HCT116 (cell line): ENCODE results near the gene DHCR24.

Experiments used
- EGR1 ChIP-seq: IDR thresholded peaks from 2 replicates; pipeline ENCODE4 v1.6.1; 2012; ENCODE audit warnings: low read depth
- EZH2 ChIP-seq: fragments of 200-600 bp; sonication (generic); IDR thresholded peaks from 2 replicates; pipeline ENCODE4 v1.6.1; 2017; ENCODE audit warnings: antibody characterized with exemption, mixed run types
- JUND ChIP-seq: IDR thresholded peaks from 2 replicates; pipeline ENCODE4 v1.6.1; 2012
- POLR2A ChIP-seq: IDR thresholded peaks from 2 replicates; pipeline ENCODE4 v1.7.0; 2011; ENCODE audit warnings: borderline replicate concordance; ENCODE audit not compliant: insufficient read depth, insufficient read length; ENCODE audit errors: extremely low read depth
- POLR2AphosphoS5 ChIP-seq: IDR thresholded peaks from 2 replicates; pipeline ENCODE4 v1.6.1; 2011; ENCODE audit warnings: mild to moderate bottlenecking, low read depth, low read length, moderate library complexity
- RAD21 ChIP-seq: IDR thresholded peaks from 2 replicates; pipeline ENCODE4 v1.6.1; 2012; ENCODE audit warnings: low read depth, mild to moderate bottlenecking
- SRF ChIP-seq: IDR thresholded peaks from 2 replicates; pipeline ENCODE4 v1.6.1; 2012; ENCODE audit warnings: low read depth
- YY1 ChIP-seq: IDR thresholded peaks from 2 replicates; pipeline ENCODE4 v1.6.1; 2011; ENCODE audit warnings: low read length, low read depth, moderate library complexity, mild to moderate bottlenecking; ENCODE audit not compliant: insufficient replicate concordance; ENCODE audit errors: extremely low read depth
- ZFX ChIP-seq: fragments of 450-650 bp; IDR thresholded peaks from 2 replicates; pipeline ENCODE4 v1.6.1; 2017
- TF ChIP-seq, protein P1 (sequence below): IDR thresholded peaks from 2 replicates; pipeline ENCODE4 v1.6.1; 2012
- TF ChIP-seq, protein P2 (sequence below), 3 experiments: fragments of 200-600 bp in 1 of 3; sonication (generic) in 1 of 3; IDR thresholded peaks in 2 of 3; conservative IDR thresholded peaks in 1 of 3; 2 replicates each; pipeline ENCODE4 v1.5.1; 2012 to 2017; ENCODE audit warnings: low read depth in 2 of 3, low read length in 2 of 3, antibody characterized with exemption in 1 of 3, borderline replicate concordance in 1 of 3, control low read depth in 1 of 3, mild to moderate bottlenecking in 1 of 3, mixed read lengths in 1 of 3, mixed run types in 1 of 3, moderate library complexity in 1 of 3; ENCODE audit not compliant: insufficient read depth in 1 of 3
- TF ChIP-seq, protein P3 (sequence below): IDR thresholded peaks from 2 replicates; pipeline ENCODE4 v1.6.1; 2011; ENCODE audit warnings: mild to moderate bottlenecking, low read length, moderate library complexity; ENCODE audit not compliant: insufficient replicate concordance; ENCODE audit errors: extremely low read depth
- TF ChIP-seq, protein P4 (sequence below): IDR thresholded peaks from 2 replicates; pipeline ENCODE4 v1.6.1; 2012

DNA sequence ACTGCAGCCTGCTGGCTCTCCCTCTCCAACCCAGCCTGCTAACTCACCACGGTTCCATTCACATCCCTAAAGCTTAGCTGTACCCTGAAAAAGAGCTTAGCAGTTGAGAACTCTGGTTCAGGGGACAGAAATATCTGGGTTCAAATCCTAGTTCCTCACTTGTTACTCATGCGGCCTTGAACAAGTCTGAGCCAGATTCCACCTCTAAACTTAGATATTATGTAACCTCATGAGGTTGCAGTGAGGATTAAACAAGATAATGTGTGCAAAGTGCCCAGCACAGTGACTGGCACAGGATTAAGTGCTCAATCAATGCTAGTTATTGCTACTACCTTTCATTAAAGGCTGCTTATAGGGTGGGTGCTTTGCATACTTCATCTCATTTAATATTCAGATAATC, 41.3 kb upstream of the DHCR24 start:
- TF ChIP-seq, protein P1, sequence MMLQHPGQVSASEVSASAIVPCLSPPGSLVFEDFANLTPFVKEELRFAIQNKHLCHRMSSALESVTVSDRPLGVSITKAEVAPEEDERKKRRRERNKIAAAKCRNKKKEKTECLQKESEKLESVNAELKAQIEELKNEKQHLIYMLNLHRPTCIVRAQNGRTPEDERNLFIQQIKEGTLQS = no peak
- TF ChIP-seq, protein P2, sequence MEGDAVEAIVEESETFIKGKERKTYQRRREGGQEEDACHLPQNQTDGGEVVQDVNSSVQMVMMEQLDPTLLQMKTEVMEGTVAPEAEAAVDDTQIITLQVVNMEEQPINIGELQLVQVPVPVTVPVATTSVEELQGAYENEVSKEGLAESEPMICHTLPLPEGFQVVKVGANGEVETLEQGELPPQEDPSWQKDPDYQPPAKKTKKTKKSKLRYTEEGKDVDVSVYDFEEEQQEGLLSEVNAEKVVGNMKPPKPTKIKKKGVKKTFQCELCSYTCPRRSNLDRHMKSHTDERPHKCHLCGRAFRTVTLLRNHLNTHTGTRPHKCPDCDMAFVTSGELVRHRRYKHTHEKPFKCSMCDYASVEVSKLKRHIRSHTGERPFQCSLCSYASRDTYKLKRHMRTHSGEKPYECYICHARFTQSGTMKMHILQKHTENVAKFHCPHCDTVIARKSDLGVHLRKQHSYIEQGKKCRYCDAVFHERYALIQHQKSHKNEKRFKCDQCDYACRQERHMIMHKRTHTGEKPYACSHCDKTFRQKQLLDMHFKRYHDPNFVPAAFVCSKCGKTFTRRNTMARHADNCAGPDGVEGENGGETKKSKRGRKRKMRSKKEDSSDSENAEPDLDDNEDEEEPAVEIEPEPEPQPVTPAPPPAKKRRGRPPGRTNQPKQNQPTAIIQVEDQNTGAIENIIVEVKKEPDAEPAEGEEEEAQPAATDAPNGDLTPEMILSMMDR (IDR thresholded peaks at IDR 0.05 in 2 of 3, conservative IDR thresholded peaks at IDR 0.05 in 1 of 3; ENCODE audit: borderline replicate concordance in 1 of 3, insufficient read depth in 1 of 3, low read depth in 2 of 3, low read length in 2 of 3) = no peak
- TF ChIP-seq, protein P3, sequence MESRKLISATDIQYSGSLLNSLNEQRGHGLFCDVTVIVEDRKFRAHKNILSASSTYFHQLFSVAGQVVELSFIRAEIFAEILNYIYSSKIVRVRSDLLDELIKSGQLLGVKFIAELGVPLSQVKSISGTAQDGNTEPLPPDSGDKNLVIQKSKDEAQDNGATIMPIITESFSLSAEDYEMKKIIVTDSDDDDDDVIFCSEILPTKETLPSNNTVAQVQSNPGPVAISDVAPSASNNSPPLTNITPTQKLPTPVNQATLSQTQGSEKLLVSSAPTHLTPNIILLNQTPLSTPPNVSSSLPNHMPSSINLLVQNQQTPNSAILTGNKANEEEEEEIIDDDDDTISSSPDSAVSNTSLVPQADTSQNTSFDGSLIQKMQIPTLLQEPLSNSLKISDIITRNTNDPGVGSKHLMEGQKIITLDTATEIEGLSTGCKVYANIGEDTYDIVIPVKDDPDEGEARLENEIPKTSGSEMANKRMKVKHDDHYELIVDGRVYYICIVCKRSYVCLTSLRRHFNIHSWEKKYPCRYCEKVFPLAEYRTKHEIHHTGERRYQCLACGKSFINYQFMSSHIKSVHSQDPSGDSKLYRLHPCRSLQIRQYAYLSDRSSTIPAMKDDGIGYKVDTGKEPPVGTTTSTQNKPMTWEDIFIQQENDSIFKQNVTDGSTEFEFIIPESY = no peak
- TF ChIP-seq POLR2A = no peak
- no peak for TF ChIP-seq EZH2
- no peak for TF ChIP-seq YY1
- TF ChIP-seq RAD21 = no peak
- TF ChIP-seq SRF = no peak
- no peak for TF ChIP-seq POLR2AphosphoS5
- TF ChIP-seq, protein P4, sequence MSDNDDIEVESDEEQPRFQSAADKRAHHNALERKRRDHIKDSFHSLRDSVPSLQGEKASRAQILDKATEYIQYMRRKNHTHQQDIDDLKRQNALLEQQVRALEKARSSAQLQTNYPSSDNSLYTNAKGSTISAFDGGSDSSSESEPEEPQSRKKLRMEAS = no peak
- no peak for TF ChIP-seq ZFX
- TF ChIP-seq JUND = no peak
- TF ChIP-seq EGR1 = no peak
